GM18951 (cell line): ENCODE measurements around the gene HOXB4.

Source experiments
- POLR2A ChIP-seq: IDR thresholded peaks from 4 replicates; pipeline ENCODE4 v1.6.1; 2011; ENCODE audit warnings: mild to moderate bottlenecking; ENCODE audit not compliant: insufficient read length, insufficient read depth; ENCODE audit errors: extremely low read depth
- in situ Hi-C: fragments of 300-500 bp; cut with MboI; formaldehyde crosslinking; loops from one replicate; pipeline ENCODE4 v1.12.0; 2022; ENCODE audit warnings: low sequenced_read_pairs, mixed read lengths, inconsistent platforms; ENCODE audit not compliant: unreplicated experiment

Gene HOXB4

DNA sequence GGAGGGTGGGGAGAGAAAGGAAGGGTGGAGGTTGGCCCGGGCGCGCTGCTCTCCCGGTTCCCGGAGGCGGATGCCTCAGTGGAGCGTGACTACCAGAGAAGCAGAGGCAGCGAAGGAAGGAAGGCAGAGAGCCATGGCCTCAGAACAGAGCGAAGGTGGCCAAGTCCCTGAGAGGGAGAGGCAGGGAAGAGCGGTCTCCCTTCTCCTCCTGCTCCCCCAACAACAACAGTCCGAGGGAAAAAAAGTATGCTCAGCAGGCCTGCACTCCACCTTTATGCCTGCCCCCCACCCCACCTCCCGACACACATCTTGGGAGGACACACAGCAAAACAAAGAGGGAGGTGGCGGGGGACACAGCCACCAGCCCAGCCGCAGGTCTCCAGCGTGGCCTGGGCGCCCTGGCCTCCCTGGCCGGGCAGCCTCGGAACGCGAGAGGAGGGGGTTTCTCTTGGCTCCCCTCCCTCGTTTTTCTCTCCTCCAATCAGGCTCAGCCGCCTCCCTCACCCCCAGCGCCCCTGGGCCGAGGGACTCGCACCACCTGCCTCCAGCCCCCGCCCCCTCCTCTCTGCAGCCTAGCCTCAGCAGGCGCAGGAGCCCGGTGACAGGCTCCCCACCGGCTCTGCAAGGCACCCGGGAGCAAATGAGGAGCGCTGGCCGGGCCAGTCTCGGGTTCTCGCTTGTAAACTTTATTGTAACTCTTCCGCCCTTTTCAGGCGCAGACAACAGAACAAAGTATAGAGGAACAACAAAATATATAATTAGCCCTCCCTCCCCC is 33.7 kb upstream of the HOXB4 start:
- in situ Hi-C loops: no loop called here

DNA sequence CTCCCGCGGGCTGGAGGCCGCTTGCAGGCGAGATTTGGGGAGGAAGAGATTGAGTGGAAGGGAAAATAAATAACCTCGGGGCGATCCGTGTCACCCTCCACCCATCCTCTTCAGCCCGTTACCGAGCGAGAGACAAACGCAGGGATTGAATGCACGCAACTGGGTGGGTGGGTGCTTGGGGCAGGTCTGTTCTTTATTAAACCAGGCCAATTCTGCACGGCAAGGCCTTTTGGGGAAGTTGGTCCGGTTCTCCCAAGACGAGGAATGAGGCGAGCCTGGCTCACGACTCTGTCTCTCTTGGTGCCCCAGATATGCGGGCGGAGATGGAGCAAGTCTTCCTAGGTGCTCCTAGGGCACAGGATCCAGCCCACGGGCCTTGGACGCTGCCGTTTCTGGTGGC is 33.1 kb upstream of the HOXB4 start:
- no peak for TF ChIP-seq POLR2A
- in situ Hi-C loops: no loop called here

More for the DNA sequence above, 33.7 kb upstream of the HOXB4 start:
- TF ChIP-seq POLR2A: peak; percentile 22

DNA sequence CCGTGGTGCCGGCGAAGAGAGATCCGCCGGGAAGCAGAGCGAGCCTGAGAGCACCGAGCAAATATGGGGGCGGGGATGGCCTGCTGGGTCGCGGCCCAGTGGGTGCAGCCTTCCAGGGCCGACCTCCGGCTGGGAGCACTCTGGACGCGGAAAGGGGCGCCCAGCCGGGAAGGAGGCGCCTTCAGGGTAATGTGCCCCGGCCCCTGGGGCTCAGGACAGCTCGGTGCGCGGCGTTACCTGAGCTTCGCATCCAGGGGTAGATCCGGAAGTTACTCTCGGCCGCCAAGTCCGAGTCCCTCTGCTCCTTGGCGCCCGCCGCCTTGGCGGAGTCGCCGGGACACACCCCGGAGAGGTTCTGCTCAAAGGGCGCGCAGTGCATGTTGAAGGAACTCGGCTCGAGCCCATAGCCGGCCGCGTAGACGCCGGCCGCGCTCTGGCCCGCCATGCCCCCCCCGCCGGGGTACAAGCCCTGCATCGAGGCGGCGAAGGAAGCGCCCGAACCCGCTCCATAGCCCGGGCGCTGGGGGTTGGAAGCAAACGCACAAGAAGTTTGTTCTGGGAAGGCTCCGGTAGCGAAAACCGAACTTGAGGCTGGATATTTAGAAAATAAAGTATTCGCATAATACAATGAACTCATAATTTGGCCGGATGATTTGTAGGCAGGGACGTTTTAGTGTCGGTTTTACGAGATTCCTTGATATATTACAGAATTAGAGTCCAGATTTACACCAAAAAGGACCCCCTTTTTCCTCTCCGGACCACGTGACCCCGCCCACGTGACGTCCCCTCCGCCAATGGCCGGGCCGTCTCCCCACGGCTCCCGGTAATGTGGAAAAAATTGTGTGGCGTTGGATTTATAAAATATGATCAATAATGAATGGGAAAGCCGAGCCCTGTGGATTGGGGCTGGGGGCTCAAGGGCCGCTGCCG is 32.4 kb upstream of the HOXB4 start, which contains the start of gene HOXB7:
Gene HOXB7, minus strand, starts transcription at position 736 of the 930 bp plus-strand sequence. Its CDS starts 99 bp downstream, at position 637.
- peak; percentile 46 for TF ChIP-seq POLR2A
- in situ Hi-C loops: no loop called here

DNA sequence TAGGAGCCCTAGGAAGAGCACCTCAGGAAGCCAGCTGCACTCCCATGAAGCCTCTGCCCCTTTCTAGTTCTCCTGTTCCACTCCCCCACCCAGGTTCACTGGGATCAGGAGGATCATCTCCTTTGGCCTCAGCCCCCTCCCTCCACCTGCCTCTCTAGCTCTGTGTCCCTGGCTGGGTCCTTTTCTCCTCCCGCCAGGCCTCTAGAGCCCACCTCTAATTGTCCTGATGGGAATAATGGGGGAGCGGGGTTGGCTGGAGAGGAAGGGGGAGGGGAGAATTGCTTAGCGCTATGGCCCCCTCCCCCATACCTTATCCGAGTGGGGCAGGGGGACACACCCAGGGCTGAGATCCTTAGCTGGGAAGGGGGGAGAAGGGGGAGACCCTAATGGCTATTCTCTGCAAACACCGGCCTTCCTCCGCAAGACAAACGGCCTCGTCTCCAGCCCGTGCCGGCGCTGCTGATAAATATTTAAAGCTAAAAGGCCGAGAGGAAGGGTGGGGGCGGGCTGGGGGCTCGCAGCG is 31.7 kb upstream of the HOXB4 start:
- in situ Hi-C loops: no loop called here
- no peak for TF ChIP-seq POLR2A

DNA sequence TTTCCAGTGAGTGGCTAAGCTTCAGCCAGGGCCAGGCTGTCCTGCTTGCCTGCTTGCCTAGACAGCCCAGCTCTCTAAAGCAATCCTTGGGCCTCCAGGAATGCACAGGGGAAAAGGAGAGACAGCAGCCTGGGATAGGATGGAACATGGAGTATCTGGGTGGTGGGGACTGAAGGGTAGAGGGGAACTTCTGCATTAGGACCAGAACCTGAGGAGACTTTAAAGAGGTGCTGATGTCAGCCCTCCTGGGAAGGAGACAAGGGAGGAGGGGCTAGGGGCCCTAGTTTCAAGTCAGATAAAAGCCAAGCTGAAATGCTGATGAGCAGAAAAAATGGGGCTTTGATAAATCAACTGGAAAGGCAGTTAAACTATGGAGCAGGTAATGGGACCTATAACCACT is 30.9 kb upstream of the HOXB4 start:
- in situ Hi-C loops: no loop called here
- no peak for TF ChIP-seq POLR2A

DNA sequence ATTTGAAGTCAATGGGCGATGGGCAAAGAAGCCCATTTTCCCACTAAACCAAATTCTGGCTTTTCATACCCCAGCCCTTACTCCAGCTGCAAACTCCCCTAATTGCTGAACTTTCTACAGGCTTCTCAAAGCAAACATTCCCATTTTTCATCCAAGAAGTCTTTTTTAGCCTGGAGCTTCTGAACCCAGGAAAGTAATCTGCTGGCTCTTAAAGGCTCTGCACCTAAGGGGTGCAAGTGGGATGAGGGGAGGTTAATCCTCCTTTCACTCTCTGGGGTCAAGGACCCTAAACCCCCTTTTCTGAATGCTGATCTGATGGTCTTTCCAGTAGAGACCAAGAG is 30.3 kb upstream of the HOXB4 start:
- TF ChIP-seq POLR2A: no peak
- in situ Hi-C loops: no loop called here

DNA sequence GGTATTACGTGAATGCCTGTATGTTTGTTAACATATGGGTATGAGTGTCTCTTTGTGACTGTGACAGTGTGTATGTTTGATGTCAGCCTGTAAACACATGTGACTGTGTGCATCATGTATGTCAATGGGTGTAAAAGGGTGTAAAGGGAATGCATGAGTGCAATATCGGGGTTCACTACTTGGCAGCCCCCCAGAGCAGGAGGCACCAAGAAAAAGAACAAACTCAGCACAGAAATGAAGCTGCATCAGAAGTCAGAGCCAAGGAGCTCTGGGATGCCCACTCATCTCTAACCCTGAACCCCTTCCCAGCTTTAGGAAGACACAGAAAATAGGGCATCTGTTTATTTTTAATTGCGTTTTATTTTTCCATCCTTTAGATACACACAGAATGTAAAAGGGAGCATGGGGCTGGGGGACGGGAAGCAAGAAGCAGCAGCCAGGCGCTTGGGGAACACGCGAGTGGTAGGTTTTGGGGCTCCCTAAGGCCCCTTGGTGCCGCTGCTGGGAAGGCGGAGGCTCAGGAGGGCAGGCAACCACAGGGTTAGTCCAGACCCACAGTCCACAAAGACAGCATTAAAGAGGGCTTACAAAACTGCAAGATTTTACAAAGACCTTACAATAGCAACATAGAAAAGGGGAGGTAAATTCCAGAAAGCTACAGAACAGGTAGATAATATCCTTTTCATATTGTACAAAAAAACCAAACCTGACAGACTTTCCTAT is 28.9 kb upstream of the HOXB4 start:
- in situ Hi-C loops: no loop called here
- no peak for TF ChIP-seq POLR2A

DNA sequence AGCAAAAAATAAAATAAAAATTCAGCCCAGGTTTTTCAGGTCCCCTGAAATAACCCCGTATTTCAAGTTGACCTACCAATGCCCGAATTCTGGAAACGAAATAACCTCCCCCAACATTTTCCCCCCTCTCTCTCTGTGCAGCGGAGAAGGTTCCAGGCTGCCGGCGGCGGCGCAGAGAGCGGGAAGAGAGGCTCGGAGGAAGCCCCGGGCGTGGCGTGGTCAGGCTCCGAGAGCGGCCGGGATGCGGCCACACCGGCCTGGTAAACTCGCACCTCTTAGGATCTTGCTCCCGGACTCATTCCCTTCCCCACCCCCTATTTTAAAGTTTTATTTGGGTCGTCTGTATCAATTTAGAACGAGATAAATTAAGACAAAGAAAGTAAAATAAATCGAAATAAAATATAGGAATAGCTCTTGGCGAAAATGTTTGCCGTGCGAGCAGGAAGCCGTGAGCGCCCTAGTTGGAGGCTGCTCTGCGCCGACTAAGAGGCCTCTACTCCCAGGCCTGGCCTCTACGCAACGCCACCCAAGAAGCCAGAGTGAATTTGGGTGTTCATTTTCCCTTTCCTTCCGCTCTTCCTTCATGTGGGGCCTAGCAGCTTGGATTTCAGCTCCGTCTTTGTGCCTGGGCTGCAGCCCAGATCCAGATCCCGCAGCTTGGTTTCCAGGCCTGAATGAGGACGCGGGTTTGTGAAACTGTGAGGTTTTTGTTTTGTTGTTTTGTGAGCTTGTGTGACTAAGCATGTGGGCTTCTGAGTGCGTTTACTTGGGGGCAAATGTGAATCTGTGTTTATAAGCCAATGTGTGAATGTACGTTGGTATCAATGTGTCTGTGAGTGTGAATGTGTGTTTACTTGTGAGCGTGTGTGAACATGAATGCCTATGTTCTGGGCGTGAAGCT is 28.1 kb upstream of the HOXB4 start:
- in situ Hi-C loops: no loop called here
- no peak for TF ChIP-seq POLR2A

DNA sequence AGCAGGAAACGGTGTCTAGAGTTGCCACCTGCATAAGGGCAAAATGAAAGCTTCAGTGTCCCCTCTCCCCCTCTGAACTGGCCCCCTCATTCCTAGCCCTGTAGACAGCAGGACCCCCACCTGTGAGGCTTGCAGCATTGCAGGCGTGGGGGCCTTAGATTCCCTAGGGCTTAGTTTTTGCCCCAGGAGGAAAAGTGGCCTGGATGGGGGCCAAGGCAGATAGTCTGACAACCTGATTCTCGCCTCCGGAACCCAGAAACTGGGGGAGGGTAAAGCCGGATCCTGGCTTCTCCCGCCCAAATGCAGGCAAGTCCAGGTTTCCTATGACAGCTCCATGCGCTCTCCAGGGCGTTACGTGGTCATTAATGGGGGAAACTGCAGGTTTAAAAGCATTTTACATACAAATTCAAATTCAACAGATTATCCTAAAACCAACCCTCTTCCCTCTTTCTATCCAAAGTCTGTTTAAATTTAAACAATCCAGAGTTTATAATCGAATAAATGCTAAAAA is 27.3 kb upstream of the HOXB4 start:
- TF ChIP-seq POLR2A: no peak
- in situ Hi-C loops: no loop called here

DNA sequence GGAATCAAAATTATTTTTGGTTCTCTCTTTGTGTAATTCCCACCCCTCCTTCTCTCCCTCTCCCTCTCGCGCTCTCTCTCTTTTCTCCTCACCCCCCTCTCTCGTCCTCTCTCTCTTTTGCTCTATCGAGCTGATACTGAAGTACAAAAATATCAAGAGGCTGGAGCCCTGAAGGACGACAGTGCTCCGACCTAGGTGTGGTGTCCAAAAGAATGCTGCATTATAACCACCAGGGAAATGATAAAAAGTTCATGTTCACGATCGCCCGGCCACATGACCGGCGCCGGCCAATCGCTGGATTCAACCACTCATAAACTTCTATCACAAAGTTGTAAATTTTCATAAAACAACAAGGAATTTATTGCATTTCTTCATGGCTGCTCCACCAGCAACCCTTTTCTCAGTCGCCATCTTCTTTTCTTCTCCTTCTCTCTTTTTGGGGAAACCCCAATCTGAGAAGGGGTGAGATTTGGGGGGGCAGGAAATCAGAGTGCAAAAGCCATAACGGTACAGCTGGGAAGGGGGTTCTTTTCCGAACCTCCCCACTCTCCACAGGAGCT is 26.7 kb upstream of the HOXB4 start, which contains the start of gene HOXB6:
Gene HOXB6, minus strand, starts transcription at position 217 of the 560 bp plus-strand sequence. CDS start 6,836 bp downstream, outside the sequence.
- TF ChIP-seq POLR2A: peak; percentile 17
- in situ Hi-C loops: no loop called here

DNA sequence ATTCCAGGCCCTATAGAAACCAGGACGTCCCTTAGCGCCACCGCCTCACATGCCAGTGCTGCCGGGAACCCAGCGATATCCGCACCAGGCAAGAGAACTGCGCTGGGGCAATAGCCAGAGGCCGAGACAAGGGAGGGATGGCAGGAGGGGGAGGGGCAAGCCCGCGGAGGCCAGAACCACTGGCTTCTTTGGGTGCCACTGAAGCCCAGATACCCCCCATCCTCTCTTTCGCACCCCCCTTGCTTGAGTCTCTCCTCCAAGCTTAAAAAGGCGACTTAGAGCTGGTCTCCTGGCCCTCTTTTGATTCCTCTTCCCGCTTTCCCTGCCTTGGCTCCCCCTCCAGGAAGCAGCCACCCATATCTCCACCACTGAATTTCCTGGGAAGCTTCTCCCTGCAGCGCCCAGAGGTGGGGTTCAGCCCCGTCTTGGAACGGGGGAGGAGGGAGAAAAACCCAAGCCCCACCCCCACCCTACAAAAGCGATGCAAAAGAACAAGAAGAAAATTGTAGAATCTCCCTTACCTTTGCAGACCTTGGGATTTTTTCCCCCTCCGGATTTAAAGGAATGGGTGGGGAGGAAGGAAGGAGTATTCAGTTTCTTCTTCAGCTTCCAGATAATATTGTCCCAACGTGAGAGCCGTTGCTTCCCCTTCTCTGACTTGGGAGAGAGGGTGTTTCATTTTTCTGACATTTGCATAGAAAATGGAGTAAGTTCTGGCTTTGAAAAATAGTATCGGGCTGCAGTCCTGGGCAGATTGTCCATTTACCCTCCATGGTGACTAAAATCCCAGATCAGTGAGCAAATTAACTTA is 26.0 kb upstream of the HOXB4 start:
- no peak for TF ChIP-seq POLR2A
- in situ Hi-C loops: no loop called here
